A549 (cell line): ENCODE results near the gene BACE1. TPM values are rescaled to one million over a fixed set of nuclear protein-coding genes. Genes with fewer than 3 reads are reported as not detected.

Experiments
- ATAC-seq, 2 experiments: fragments of 200-7000 bp in 1 of 2; fragments of >200 bp in 1 of 2; cut with Nextera tagmentation in 1 of 2; cut with Tn5 transposase in 1 of 2; 3 replicates each; pipeline versions ENCODE4 v1.8.0 to v1.9.1; 2018 to 2020; ENCODE audit warnings: mild to moderate bottlenecking in 1 of 2, moderate library complexity in 1 of 2
- CTCF ChIA-PET: fragments of 300-600 bp; sonication (Branson Sonifier 250); formaldehyde crosslinking; extraction: SDS; loops from one replicate; lab custom pipeline; 2021; ENCODE audit warnings: antibody characterized with exemption, inconsistent platforms; lab: Yijun Ruan, JAX
- POLR2A ChIA-PET: fragments of 350-600 bp; formaldehyde crosslinking; extraction: SDS; loops from one replicate; lab custom pipeline; 2021; ENCODE audit warnings: antibody characterized with exemption, inconsistent platforms; lab: Yijun Ruan, JAX
- DNase-seq, 2 experiments: peaks; one replicate each; pipeline versions ENCODE4 v3.0.0 to v3.0.0-alpha.2; 2011 to 2016; ENCODE audit warnings: low read depth in 1 of 2, low spot score in 1 of 2
- FAIRE-seq: peaks from 2 replicates; lab custom pipeline; 2011; peaks lifted over from hg19 to GRCh38; lab: Jason Lieb, UNC
- H3K27ac ChIP-seq, 2 experiments: fragments of >200 bp; sonication (Bioruptor Twin); formaldehyde crosslinking; 3 replicates each; pipeline ENCODE4 v1.5.1; 2016 to 2017
- H3K4me1 ChIP-seq: fragments of >200 bp; sonication (Bioruptor Twin); formaldehyde crosslinking; 3 replicates; pipeline ENCODE4 v1.6.1; 2016
- H3K4me2 ChIP-seq: fragments of >200 bp; sonication (Bioruptor Twin); formaldehyde crosslinking; 3 replicates; pipeline ENCODE4 v1.6.1; 2016
- H3K4me3 ChIP-seq: fragments of >200 bp; sonication (Bioruptor Twin); formaldehyde crosslinking; 3 replicates; pipeline ENCODE4 v1.5.1; 2016
- H3K9me3 ChIP-seq: fragments of >200 bp; sonication (Bioruptor Twin); formaldehyde crosslinking; 3 replicates; pipeline ENCODE4 v1.6.1; 2016
- ATOH8 ChIP-seq: fragments of 250-450 bp; sonication (Bioruptor Pico); IDR thresholded peaks from 2 replicates; pipeline ENCODE4 v1.5.0; 2020; ENCODE audit warnings: low read depth, mild to moderate bottlenecking, moderate library complexity
- BHLHE40 ChIP-seq: IDR thresholded peaks from 2 replicates; pipeline ENCODE4 v1.6.1; 2012; ENCODE audit warnings: low read depth, low read length, inconsistent platforms
- CBX8 ChIP-seq: fragments of 200-600 bp; sonication (generic); IDR thresholded peaks from 2 replicates; pipeline ENCODE4 v1.6.1; 2016
- CHD2 ChIP-seq: fragments of 150-350 bp; IDR thresholded peaks from 2 replicates; pipeline ENCODE4 v1.6.1; 2014; ENCODE audit warnings: low read length; ENCODE audit not compliant: partially characterized antibody
- E2F6 ChIP-seq: IDR thresholded peaks from 2 replicates; pipeline ENCODE4 v1.6.1; 2012; ENCODE audit warnings: low read depth, borderline replicate concordance
- EP300 ChIP-seq, 2 experiments: fragments of >200 bp; sonication (Bioruptor Twin); formaldehyde crosslinking; IDR thresholded peaks; 2 replicates in 1 of 2; 3 replicates in 1 of 2; pipeline ENCODE4 v1.6.1; 2016 to 2017
- GATA3 ChIP-seq: IDR thresholded peaks from 2 replicates; pipeline ENCODE4 v1.6.1; 2012; ENCODE audit warnings: borderline replicate concordance
- HDAC2 ChIP-seq: fragments of 200-600 bp; sonication (generic); IDR thresholded peaks from 2 replicates; pipeline ENCODE4 v1.6.1; 2016
- HES2 ChIP-seq: fragments of >200 bp; sonication (Bioruptor Twin); formaldehyde crosslinking; IDR thresholded peaks from 2 replicates; pipeline ENCODE4 v1.6.1; 2016
- HEYL ChIP-seq: fragments of 250-450 bp; sonication (Bioruptor Pico); IDR thresholded peaks from 2 replicates; pipeline ENCODE4 v1.8.0; 2021; ENCODE audit warnings: mild to moderate bottlenecking, moderate library complexity
- HMGXB4 ChIP-seq: fragments of 250-450 bp; sonication (Bioruptor Pico); IDR thresholded peaks from 2 replicates; pipeline ENCODE4 v1.5.0; 2021; ENCODE audit warnings: mild to moderate bottlenecking, moderate library complexity, borderline replicate concordance
- HOXA7 ChIP-seq: fragments of 250-450 bp; sonication (Bioruptor Pico); IDR thresholded peaks from 2 replicates; pipeline ENCODE4 v1.5.0; 2020; ENCODE audit warnings: mild to moderate bottlenecking, moderate library complexity
- HOXB13 ChIP-seq: fragments of 250-450 bp; sonication (Bioruptor Pico); IDR thresholded peaks from 2 replicates; pipeline ENCODE4 v1.5.0; 2020; ENCODE audit warnings: low read depth, mild to moderate bottlenecking, moderate library complexity
- HOXB5 ChIP-seq: fragments of 250-450 bp; sonication (Bioruptor Pico); IDR thresholded peaks from 2 replicates; pipeline ENCODE4 v1.5.0; 2020; ENCODE audit warnings: mild to moderate bottlenecking, moderate library complexity
- MYC ChIP-seq: IDR thresholded peaks from 2 replicates; pipeline ENCODE4 v1.6.1; 2012; ENCODE audit warnings: mild to moderate bottlenecking, inconsistent platforms, low read length, improper control_type of control experiment, borderline replicate concordance
- NPAS2 ChIP-seq: fragments of 250-450 bp; sonication (Bioruptor Pico); IDR thresholded peaks from 2 replicates; pipeline ENCODE4 v1.8.0; 2022; ENCODE audit warnings: mild to moderate bottlenecking, moderate library complexity, borderline replicate concordance
- NR3C1 ChIP-seq: fragments of >200 bp; sonication (Bioruptor Twin); formaldehyde crosslinking; IDR thresholded peaks from 3 replicates; pipeline ENCODE4 v1.6.1; 2017
- POLR2A ChIP-seq: IDR thresholded peaks from 2 replicates; pipeline ENCODE4 v1.6.1; 2012; ENCODE audit warnings: mild to moderate bottlenecking, low read length
- POLR2AphosphoS2 ChIP-seq: conservative IDR thresholded peaks from 2 replicates; pipeline ENCODE4 v1.6.1; 2012; ENCODE audit warnings: low read length, improper control_type of control experiment, inconsistent platforms
- RAD21 ChIP-seq, 2 experiments: fragments of >200 bp in 1 of 2; sonication (Bioruptor Twin) in 1 of 2; formaldehyde crosslinking in 1 of 2; IDR thresholded peaks in 1 of 2; conservative IDR thresholded peaks in 1 of 2; 2 replicates in 1 of 2; 3 replicates in 1 of 2; pipeline ENCODE4 v1.6.1; 2012 to 2018; ENCODE audit warnings: inconsistent platforms in 1 of 2
- RARB ChIP-seq: fragments of 250-450 bp; sonication (Bioruptor Pico); IDR thresholded peaks from 2 replicates; pipeline ENCODE4 v1.8.0; 2021; ENCODE audit warnings: mild to moderate bottlenecking, moderate library complexity
- REST ChIP-seq: fragments of 200-600 bp; sonication (generic); IDR thresholded peaks from 2 replicates; pipeline ENCODE4 v1.6.1; 2016; ENCODE audit warnings: antibody characterized with exemption, mild to moderate bottlenecking, moderate library complexity
- RFX5 ChIP-seq: fragments of 450-650 bp; IDR thresholded peaks from 2 replicates; pipeline ENCODE4 v1.7.1; 2014; ENCODE audit warnings: antibody characterized with exemption, mild to moderate bottlenecking, moderate library complexity
- SMC3 ChIP-seq: fragments of >200 bp; sonication (Bioruptor Twin); formaldehyde crosslinking; IDR thresholded peaks from 3 replicates; pipeline ENCODE4 v1.6.1; 2018; ENCODE audit warnings: inconsistent platforms
- SREBF2 ChIP-seq: fragments of 450-650 bp; IDR thresholded peaks from 2 replicates; pipeline ENCODE4 v1.6.1; 2014; ENCODE audit warnings: mild to moderate bottlenecking, moderate library complexity
- ZC3H11A ChIP-seq: fragments of 450-650 bp; IDR thresholded peaks from 2 replicates; pipeline ENCODE4 v1.6.1; 2014; ENCODE audit warnings: antibody characterized with exemption, mild to moderate bottlenecking
- WGBS: methylation state at CpG from one replicate; pipeline ENCODE4 v1.1.6; 2017; ENCODE audit errors: missing lambda C conversion rate; 5-methylcytosine and 5-hydroxymethylcytosine counted together
- polyA plus RNA-seq, 4 experiments: library from polyadenylated mRNA; depleted of rRNA in 3 of 4; stranded (reverse); fragments of >200 nt; fragmentation: RNase III in 1 of 4; extraction: RNeasy Plus Mini Kit Qiagen cat#74134 plus additional on column Dnase treatment in 1 of 4; gene quantifications; 2 replicates in 3 of 4; 3 replicates in 1 of 4; pipeline ENCODE4 v1.2.3, GENCODE V29; 2011 to 2017

BACE1 gene
- polyA plus RNA-seq, 2 of the 4 experiments (the other 2 are of a cell fraction) = 6.1 to 7.8 TPM

- TF ChIP-seq HOXB5 (CRISPR knock-in tag) = no peak
- Histone ChIP-seq H3K27ac (no peak overlapping the region), H3K4me1 (no peaks in the 10 kb centered on the region), H3K4me2 (no peak overlapping the region), H3K4me3 (no peak overlapping the region), H3K9me3 (no peaks in the 10 kb centered on the region)
- ChIA-PET CTCF (interaction anchor here (0.9 kb wide), 1 partner anchor 21 kb away, joined by 3 read pairs; no protein-coding TSS in a partner anchor), POLR2A (no interaction called here)
- no peak for DNase-seq
- no peak for ATAC-seq
- 93% methylated on average over 1 of the region's 1 CpG for WGBS
- no peak for FAIRE-seq
These were observed 26.3 kb downstream of the BACE1 start for GRCh38 chr11:117289795-117290194.

- 87% methylated on average over 3 of the region's 3 CpGs for WGBS
- CTCF ChIA-PET = interaction anchor here (0.7 kb wide), 1 partner anchor 8 kb away, joined by 3 read pairs; no protein-coding TSS in a partner anchor
- Histone ChIP-seq H3K4me2 (no peak overlapping the region), H3K27ac (no peak overlapping the region), H3K4me3 (no peak overlapping the region), H3K4me1 (no peaks in the 10 kb centered on the region), H3K9me3 (no peaks in the 10 kb centered on the region)
- POLR2A ChIA-PET = no interaction called here
- TF ChIP-seq E2F6 = no peak
- TF ChIP-seq RFX5 = no peak
- no peak for TF ChIP-seq HOXA7
- TF ChIP-seq HOXB13 = no peak
- TF ChIP-seq HEYL (CRISPR knock-in tag) = no peak
- no peak for TF ChIP-seq HDAC2
- TF ChIP-seq MYC = no peak
- TF ChIP-seq POLR2A = no peak
- no peak for TF ChIP-seq RAD21 (conservative IDR thresholded peaks at IDR 0.05 in 1 of 2, IDR thresholded peaks at IDR 0.05 in 1 of 2)
- no peak for TF ChIP-seq HES2
- TF ChIP-seq EP300 (IDR thresholded peaks at IDR 0.05) = no peak
- FAIRE-seq (no peak), DNase-seq (no peak), ATAC-seq (no peak)
These were observed 28.4 kb downstream of the BACE1 start for GRCh38 chr11:117287668-117288067.

- Histone ChIP-seq H3K4me1 (no peaks in the 10 kb centered on the region), H3K4me3 (no peak overlapping the region), H3K4me2 (no peak overlapping the region), H3K9me3 (no peaks in the 10 kb centered on the region), H3K27ac (no peak overlapping the region)
- DNase-seq (no peak), FAIRE-seq (no peak), ATAC-seq (no peak)
- CTCF ChIA-PET = interaction anchor here (1.3 to 1.5 kb wide), 2 partner anchors 17 to 60 kb away, joined by 3 to 5 read pairs; no protein-coding TSS in a partner anchor
- TF ChIP-seq POLR2AphosphoS2 (no peak), SMC3 (no peak), RAD21 (conservative IDR thresholded peaks at IDR 0.05 in 1 of 2, IDR thresholded peaks at IDR 0.05 in 1 of 2) (no peak), ZC3H11A (no peak), GATA3 (no peak), REST (no peak), ATOH8 (no peak), HOXB5 (CRISPR knock-in tag) (no peak), CHD2 (no peak), HMGXB4 (CRISPR knock-in tag) (no peak), HOXB13 (no peak), BHLHE40 (no peak), RARB (CRISPR knock-in tag) (no peak), CBX8 (no peak), SREBF2 (no peak), NR3C1 (no peak), NPAS2 (no peak)
- 56% methylated on average over 2 of the region's 2 CpGs for WGBS
- POLR2A ChIA-PET = no interaction called here
These were observed 29.5 kb downstream of the BACE1 start for GRCh38 chr11:117286588-117286987.
